Heart right ventricle (tissue), 16 donors: ENCODE measurements around the gene MYH3. TPM values are rescaled to one million over a fixed set of nuclear protein-coding genes. Genes with fewer than 3 reads are reported as not detected.

ENCODE experiments used
- ATAC-seq, 8 donors: fragments of 200-7000 bp; cut with Tn5 transposase; one replicate each; pipeline ENCODE4 v1.9.1; 2020; ENCODE audit warnings: mild to moderate bottlenecking in 8 of 8, moderate library complexity in 8 of 8, moderate number of reproducible peaks in 1 of 8
- DNase-seq, 2 donors: peaks; one replicate each; pipeline ENCODE4 v3.0.0-alpha.2; 2020
- H3K27ac ChIP-seq, 10 donors: fragments of 200-600 bp; sonication (generic) in 2 of 10; one replicate each; pipeline versions ENCODE4 v1.5.0 to v1.8.0; 2020 to 2022; ENCODE audit warnings: mild to moderate bottlenecking in 3 of 10
- H3K27me3 ChIP-seq, 7 donors: fragments of 200-600 bp; one replicate each; pipeline ENCODE4 v1.8.0; 2021 to 2022; ENCODE audit warnings: mild to moderate bottlenecking in 2 of 7
- H3K36me3 ChIP-seq, 9 donors: fragments of 200-600 bp; sonication (generic) in 1 of 9; one replicate each; pipeline versions ENCODE4 v1.5.0 to v1.8.0; 2020 to 2022; ENCODE audit warnings: mild to moderate bottlenecking in 2 of 9
- H3K4me1 ChIP-seq, 9 donors: fragments of 200-600 bp; sonication (generic) in 1 of 9; one replicate each; pipeline versions ENCODE4 v1.5.0 to v1.8.0; 2020 to 2022; ENCODE audit warnings: mild to moderate bottlenecking in 4 of 9
- H3K4me3 ChIP-seq, 10 donors: fragments of 200-600 bp; sonication (generic) in 2 of 10; one replicate each; pipeline versions ENCODE4 v1.5.0 to v1.8.0; 2020 to 2022; ENCODE audit warnings: mild to moderate bottlenecking in 7 of 10, moderate library complexity in 2 of 10
- H3K9me3 ChIP-seq, 11 donors: fragments of 200-600 bp in 10 of 11; sonication (generic) in 2 of 11; one replicate each; pipeline versions ENCODE4 v1.5.0 to v1.8.0; 2013 to 2022; ENCODE audit warnings: mild to moderate bottlenecking in 2 of 11, control low read depth in 1 of 11, moderate library complexity in 1 of 11
- CTCF ChIP-seq, 9 donors: fragments of 200-600 bp; sonication (generic) in 2 of 9; IDR thresholded peaks; one replicate each; pipeline versions ENCODE4 v1.5.0 to v1.8.0; 2021 to 2022; ENCODE audit warnings: antibody characterized with exemption in 9 of 9, mild to moderate bottlenecking in 5 of 9, moderate library complexity in 1 of 9
- WGBS, 2 donors: extraction: QIAGEN DNeasy Blood & Tissue Kit; methylation state at CpG; one replicate each; pipeline ENCODE4 v1.1.7; 2013; ENCODE audit warnings: inconsistent platforms in 1 of 2; 5-methylcytosine and 5-hydroxymethylcytosine counted together
- intact Hi-C, 10 donors: fragments of 100-400 bp; cut with DNase I; formaldehyde crosslinking; loops; one replicate each; pipeline versions ENCODE4 v1.11.1 to v1.14.2; 2022
- polyA plus RNA-seq, 2 donors: library from polyadenylated mRNA; stranded (reverse); fragments of 200-250 nt; gene quantifications; one replicate each; pipeline ENCODE4 v1.2.3, GENCODE V29; 2013
- total RNA-seq, 10 donors: library from RNA; stranded (reverse); fragmentation: NEBNext Ultra II Directional in 3 of 10; extraction: Animal tissue kit (Norgen Biotek cat#: 25700) in 3 of 10; gene quantifications; one replicate each; pipeline versions ENCODE4 v1.2.1 to v1.2.4, GENCODE V29; 2021 to 2023
- donor health status: Arrhythmogenic right ventricular cardiomyopathy.
- donor health status: ischemic (EF 13 %, LVEDD 7.1; RV severe dilation, severe dysfunction).
- donor health status: healthy with polysubstance abuse.
- donor health status: DM: no; HTN: yes; CAD: no.
- donor health status: DM: no; HTN: no; CAD: no.
- donor health status: ischemic (EF 25% LVEDD 6.9; RV normal size, moderate dysfunction).
- donor health status: ischemic (EF 25% LVEDD 5.7; RV mildly dilated, moderate dysfunction).
- donor health status: healthy.
- donor health status: DM: yes; HTN: yes; CAD: no.
- donor health status: Ischemic cardiomyopathy.
- donor health status: ischemic (EF 35%, LVEDD 5.7; RV mildly dilated, moderate dysfunction).
- donor health status: nonischemic (EF 11% LVEDD 7.7; RV severe dilation, severe dysfunction).
- donor health status: DM: yes; HTN: yes; CAD: no.
- donor health status: PGD.
- donor health status: ischemic (EF 29% LVEDD 5.4; RV normal size, mild dysfunction).
- donor health status: nonischemic (EF 23%, LVEDD 6.1; RV moderate dilation, normal function).

MYH3 gene
- total and polyA plus RNA-seq, 12 donors: 0.12 to 1.4 (median 0.75) TPM

DNA sequence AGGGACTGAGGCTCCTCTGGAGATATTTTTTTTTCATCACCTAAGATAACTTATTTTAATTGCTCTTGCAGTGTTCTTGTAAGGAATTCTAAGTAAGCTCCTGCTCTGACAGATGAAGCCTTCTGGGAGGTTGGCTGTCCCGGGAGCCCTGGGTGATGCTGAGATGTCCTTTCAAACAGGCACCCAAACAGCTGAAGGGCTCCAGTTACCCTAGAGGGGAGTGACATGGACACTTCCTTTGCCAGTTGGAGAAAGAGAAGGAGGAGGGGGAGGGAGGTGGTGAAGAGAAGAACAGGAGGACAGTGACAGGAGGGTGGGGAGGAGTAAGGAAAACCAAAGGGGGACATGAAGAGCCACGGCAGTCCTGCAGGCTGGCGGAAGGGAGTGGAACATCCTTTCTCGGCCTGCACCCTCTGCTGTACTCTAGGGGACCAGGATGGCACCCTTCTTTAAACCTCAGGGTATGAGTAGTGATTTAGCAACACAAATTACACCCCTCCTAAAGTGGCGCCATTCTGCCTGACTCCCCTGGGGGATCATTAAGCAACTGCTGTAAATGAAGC lies 51.8 kb downstream of the MYH3 start:
- ATAC-seq (no peak), DNase-seq (no peak)
- Histone ChIP-seq H3K4me3 (no peak overlapping the region), H3K4me1 (no peaks in the 10 kb centered on the region), H3K9me3 (no peaks in the 10 kb centered on the region), H3K36me3 (no peaks in the 10 kb centered on the region), H3K27me3 (peaks cover 0 to 12% (median 6%) of the 10 kb centered on the region in 7 donors), H3K27ac (no peak overlapping the region)
- 69% methylated on average over 5 of the region's 5 CpGs for WGBS, 2 donors
- intact Hi-C loops: no loop called here
- no peak for TF ChIP-seq CTCF (IDR thresholded peaks at IDR 0.05)

DNA sequence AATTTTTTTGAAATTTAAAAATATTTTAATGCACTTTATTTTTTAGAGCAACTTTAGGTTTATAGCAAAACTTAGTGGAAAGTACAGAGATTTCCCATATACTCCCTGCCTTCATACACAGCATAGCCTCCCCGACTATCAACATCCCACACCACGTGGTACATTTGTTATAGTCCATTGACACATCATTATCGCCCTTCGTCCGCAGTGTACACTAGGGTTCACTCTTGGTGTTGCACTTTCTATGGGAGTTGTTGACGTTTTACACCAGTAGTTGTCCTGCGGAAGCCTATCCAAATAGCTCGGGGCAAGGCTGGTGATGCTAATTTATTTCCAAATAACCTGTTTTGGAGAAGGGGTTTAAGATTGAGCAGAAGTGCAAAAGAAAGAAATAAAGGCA lies 52.6 kb downstream of the MYH3 start:
- Histone ChIP-seq H3K4me3 (no peak overlapping the region), H3K4me1 (no peaks in the 10 kb centered on the region), H3K9me3 (no peaks in the 10 kb centered on the region), H3K27ac (no peak overlapping the region), H3K36me3 (no peaks in the 10 kb centered on the region), H3K27me3 (peaks cover 0 to 17% (median 6%) of the 10 kb centered on the region in 7 donors)
- ATAC-seq: no peak
- intact Hi-C loops: no loop called here
- DNase-seq: no peak
- 85 to 90% methylated on average over 8 of the region's 8 CpGs for WGBS, 2 donors
- no peak for TF ChIP-seq CTCF (IDR thresholded peaks at IDR 0.05)

GRCh38 chr17:10603931-10604330 lies 53.2 kb downstream of the MYH3 start:
- Histone ChIP-seq H3K36me3 (no peaks in the 10 kb centered on the region), H3K9me3 (no peaks in the 10 kb centered on the region), H3K27me3 (peaks cover 0 to 17% (median 6%) of the 10 kb centered on the region in 7 donors), H3K27ac (no peak overlapping the region), H3K4me3 (no peak overlapping the region), H3K4me1 (no peaks in the 10 kb centered on the region)
- 73 to 80% methylated on average over 3 of the region's 3 CpGs for WGBS, 2 donors
- TF ChIP-seq CTCF (IDR thresholded peaks at IDR 0.05): no peak
- no peak for DNase-seq
- ATAC-seq: no peak
- intact Hi-C loops: no loop called here

GRCh38 chr17:10600571-10600970 lies 56.5 kb downstream of the MYH3 start:
- no peaks in the 10 kb centered on the region for H3K36me3 ChIP-seq
- no peak for ATAC-seq
- H3K27ac ChIP-seq: no peak overlapping the region
- TF ChIP-seq CTCF (IDR thresholded peaks at IDR 0.05): no peak
- intact Hi-C loops: no loop called here
- DNase-seq: no peak
- H3K4me1 ChIP-seq: no peaks in the 10 kb centered on the region
- WGBS, 2 donors: 28% methylated on average over 5 of the region's 5 CpGs
- peaks cover 0 to 17% (median 6%) of the 10 kb centered on the region in 7 donors for H3K27me3 ChIP-seq
- no peak overlapping the region for H3K4me3 ChIP-seq
- H3K9me3 ChIP-seq: no peaks in the 10 kb centered on the region
